Measurements from ENCODE around the gene BNC2.
A peak's percentile ranks its signal among the peaks of the same experiment; 100 is the strongest.

Gene BNC2

GRCh38 chr9:16727452-16728136, 142.9 kb downstream of the BNC2 start:
- H3K4me3 ChIP-seq (ENCODE audit: low read length) = peak overlapping the region; percentile 67
- DNase-seq (ENCODE audit: low read depth) = no peak
- no peak for TF ChIP-seq CTCF (conservative IDR thresholded peaks at IDR 0.05; ENCODE audit: low read depth, low read length)

- DNase-seq (ENCODE audit: low read depth) = peak; percentile 66
- no peak for TF ChIP-seq CTCF (conservative IDR thresholded peaks at IDR 0.05; ENCODE audit: low read depth, low read length)
- H3K4me3 ChIP-seq (ENCODE audit: low read length) = peak overlapping the region; percentile 67
These were observed 143.6 kb downstream of the BNC2 start for GRCh38 chr9:16726718-16727451.

- DNase-seq (ENCODE audit: low read depth) = no peak
- peak overlapping the region; percentile 67 for H3K4me3 ChIP-seq (ENCODE audit: low read length)
- TF ChIP-seq CTCF (conservative IDR thresholded peaks at IDR 0.05; ENCODE audit: low read depth, low read length) = peak; percentile 32
These were observed 144.4 kb downstream of the BNC2 start for GRCh38 chr9:16726029-16726428.

GRCh38 chr9:16725066-16725465, 145.4 kb downstream of the BNC2 start:
- no peak for TF ChIP-seq CTCF (conservative IDR thresholded peaks at IDR 0.05; ENCODE audit: low read depth, low read length)
- no peak overlapping the region for H3K4me3 ChIP-seq (ENCODE audit: low read length)
- no peak for DNase-seq (ENCODE audit: low read depth)

- DNase-seq (ENCODE audit: low read depth) = no peak
- TF ChIP-seq CTCF (conservative IDR thresholded peaks at IDR 0.05; ENCODE audit: low read depth, low read length) = no peak
- no peak overlapping the region for H3K4me3 ChIP-seq (ENCODE audit: low read length)
These were observed 148.5 kb downstream of the BNC2 start for GRCh38 chr9:16721972-16722371.

- no peak for DNase-seq (ENCODE audit: low read depth)
- no peak for TF ChIP-seq CTCF (conservative IDR thresholded peaks at IDR 0.05; ENCODE audit: low read depth, low read length)
- H3K4me3 ChIP-seq (ENCODE audit: low read length) = no peak overlapping the region
These were observed 150.1 kb downstream of the BNC2 start for GRCh38 chr9:16720386-16720785.

- no peak for DNase-seq (ENCODE audit: low read depth)
- no peak for TF ChIP-seq CTCF (conservative IDR thresholded peaks at IDR 0.05; ENCODE audit: low read depth, low read length)
- no peak overlapping the region for H3K4me3 ChIP-seq (ENCODE audit: low read length)
These were observed 150.5 kb downstream of the BNC2 start for GRCh38 chr9:16719921-16720320.
